ENCODE results near the gene HOXB6.

The HOXB6 gene

GRCh38 chr17:48553826-48554225 lies 51.0 kb downstream of the HOXB6 start:
- no peak overlapping the region for H3K4me3 Mint-ChIP-seq
- H3K27me3 Mint-ChIP-seq = no peaks in the 10 kb centered on the region
- no peak overlapping the region for H3K27ac Mint-ChIP-seq (ENCODE audit: low read depth)
- peaks cover 8% of the 10 kb centered on the region for H3K36me3 Mint-ChIP-seq (ENCODE audit: insufficient read depth)
- H3K9me3 Mint-ChIP-seq = no peaks in the 10 kb centered on the region
- DNase-seq (ENCODE audit: low spot score in 2 of 2) (no peak), ATAC-seq (replicated peaks; ENCODE audit: extremely low read depth, poor library complexity, severe bottlenecking) (no peak)
- H3K4me1 Mint-ChIP-seq = peaks cover 8% of the 10 kb centered on the region

GRCh38 chr17:48553190-48553547 lies 51.6 kb downstream of the HOXB6 start:
- no peak for ATAC-seq (replicated peaks; ENCODE audit: extremely low read depth, poor library complexity, severe bottlenecking)
- Mint-ChIP-seq H3K4me1 (peaks cover 8% of the 10 kb centered on the region), H3K27me3 (no peaks in the 10 kb centered on the region), H3K27ac (ENCODE audit: low read depth) (no peak overlapping the region), H3K4me3 (no peak overlapping the region), H3K36me3 (ENCODE audit: insufficient read depth) (peaks cover 8% of the 10 kb centered on the region), H3K9me3 (no peaks in the 10 kb centered on the region)
- DNase-seq (ENCODE audit: low spot score in 2 of 2) = no peak

GRCh38 chr17:48552466-48553189 lies 52.2 kb downstream of the HOXB6 start:
- no peaks in the 10 kb centered on the region for H3K9me3 Mint-ChIP-seq
- no peak overlapping the region for H3K27ac Mint-ChIP-seq (ENCODE audit: low read depth)
- H3K36me3 Mint-ChIP-seq (ENCODE audit: insufficient read depth) = peaks cover 6% of the 10 kb centered on the region
- ATAC-seq (replicated peaks; ENCODE audit: extremely low read depth, poor library complexity, severe bottlenecking) (no peak), DNase-seq (ENCODE audit: low spot score in 2 of 2) (no peak)
- H3K27me3 Mint-ChIP-seq = no peaks in the 10 kb centered on the region
- no peak overlapping the region for H3K4me3 Mint-ChIP-seq
- H3K4me1 Mint-ChIP-seq = peaks cover 8% of the 10 kb centered on the region

- DNase-seq (ENCODE audit: low spot score in 2 of 2) (no peak), ATAC-seq (replicated peaks; ENCODE audit: extremely low read depth, poor library complexity, severe bottlenecking) (no peak)
- no peak overlapping the region for H3K27ac Mint-ChIP-seq (ENCODE audit: low read depth)
- peaks cover 6% of the 10 kb centered on the region for H3K36me3 Mint-ChIP-seq (ENCODE audit: insufficient read depth)
- peaks cover 8% of the 10 kb centered on the region for H3K4me1 Mint-ChIP-seq
- H3K9me3 Mint-ChIP-seq = no peaks in the 10 kb centered on the region
- H3K4me3 Mint-ChIP-seq = no peak overlapping the region
- H3K27me3 Mint-ChIP-seq = no peaks in the 10 kb centered on the region
Observed at GRCh38 chr17:48551596-48552465, 53.0 kb downstream of the HOXB6 start.

GRCh38 chr17:48551214-48551555 lies 53.6 kb downstream of the HOXB6 start:
- no peak for ATAC-seq (replicated peaks; ENCODE audit: extremely low read depth, poor library complexity, severe bottlenecking)
- Mint-ChIP-seq H3K36me3 (ENCODE audit: insufficient read depth) (peaks cover 8% of the 10 kb centered on the region), H3K27ac (ENCODE audit: low read depth) (no peak overlapping the region), H3K9me3 (no peaks in the 10 kb centered on the region), H3K27me3 (peaks cover 4% of the 10 kb centered on the region), H3K4me1 (peaks cover 8% of the 10 kb centered on the region), H3K4me3 (no peak overlapping the region)
- no peak for DNase-seq (ENCODE audit: low spot score in 2 of 2)

- Mint-ChIP-seq H3K27ac (ENCODE audit: low read depth) (no peak overlapping the region), H3K27me3 (peaks cover 9% of the 10 kb centered on the region), H3K9me3 (no peaks in the 10 kb centered on the region), H3K4me3 (no peak overlapping the region), H3K36me3 (ENCODE audit: insufficient read depth) (peaks cover 8% of the 10 kb centered on the region), H3K4me1 (peaks cover 8% of the 10 kb centered on the region)
- no peak for ATAC-seq (replicated peaks; ENCODE audit: extremely low read depth, poor library complexity, severe bottlenecking)
- DNase-seq (ENCODE audit: low spot score in 2 of 2) = no peak
Observed at GRCh38 chr17:48550502-48551213, 54.1 kb downstream of the HOXB6 start.

GRCh38 chr17:48549914-48550501 lies 54.8 kb downstream of the HOXB6 start:
- H3K36me3 Mint-ChIP-seq (ENCODE audit: insufficient read depth) = peaks cover 6% of the 10 kb centered on the region
- H3K4me3 Mint-ChIP-seq = no peak overlapping the region
- H3K27ac Mint-ChIP-seq (ENCODE audit: low read depth) = no peak overlapping the region
- no peak for DNase-seq (ENCODE audit: low spot score in 2 of 2)
- peaks cover 3% of the 10 kb centered on the region for H3K4me1 Mint-ChIP-seq
- no peaks in the 10 kb centered on the region for H3K9me3 Mint-ChIP-seq
- no peak for ATAC-seq (replicated peaks; ENCODE audit: extremely low read depth, poor library complexity, severe bottlenecking)
- peaks cover 10% of the 10 kb centered on the region for H3K27me3 Mint-ChIP-seq

GRCh38 chr17:48549281-48549630 lies 55.5 kb downstream of the HOXB6 start:
- peaks cover 13% of the 10 kb centered on the region for H3K27me3 Mint-ChIP-seq
- no peak for ATAC-seq (replicated peaks; ENCODE audit: extremely low read depth, poor library complexity, severe bottlenecking)
- H3K9me3 Mint-ChIP-seq = no peaks in the 10 kb centered on the region

GRCh38 chr17:48548523-48549280 lies 56.1 kb downstream of the HOXB6 start:
- H3K9me3 Mint-ChIP-seq = no peaks in the 10 kb centered on the region
- no peak for ATAC-seq (replicated peaks; ENCODE audit: extremely low read depth, poor library complexity, severe bottlenecking)
- peaks cover 19% of the 10 kb centered on the region for H3K27me3 Mint-ChIP-seq
- H3K27ac Mint-ChIP-seq (ENCODE audit: low read depth) = peak overlapping the region; percentile 22
- no peak for DNase-seq (ENCODE audit: low spot score in 2 of 2)
- peaks cover 6% of the 10 kb centered on the region for H3K36me3 Mint-ChIP-seq (ENCODE audit: insufficient read depth)
- H3K4me1 Mint-ChIP-seq = peaks cover 9% of the 10 kb centered on the region
- H3K4me3 Mint-ChIP-seq = no peak overlapping the region

More at GRCh38 chr17:48549281-48549630, 55.5 kb downstream of the HOXB6 start:
- peaks cover 3% of the 10 kb centered on the region for H3K36me3 Mint-ChIP-seq (ENCODE audit: insufficient read depth)
- no peak for DNase-seq (ENCODE audit: low spot score in 2 of 2)
- H3K27ac Mint-ChIP-seq (ENCODE audit: low read depth) = peak overlapping the region; percentile 22
- no peak overlapping the region for H3K4me3 Mint-ChIP-seq
- peaks cover 4% of the 10 kb centered on the region for H3K4me1 Mint-ChIP-seq

GRCh38 chr17:48547808-48548522 lies 56.8 kb downstream of the HOXB6 start:
- DNase-seq (ENCODE audit: low spot score in 2 of 2) (no peak), ATAC-seq (replicated peaks; ENCODE audit: extremely low read depth, poor library complexity, severe bottlenecking) (no peak)
- H3K4me1 Mint-ChIP-seq = peaks cover 10% of the 10 kb centered on the region
- H3K36me3 Mint-ChIP-seq (ENCODE audit: insufficient read depth) = peaks cover 8% of the 10 kb centered on the region
- no peak overlapping the region for H3K4me3 Mint-ChIP-seq
- no peak overlapping the region for H3K27ac Mint-ChIP-seq (ENCODE audit: low read depth)
- H3K9me3 Mint-ChIP-seq = no peaks in the 10 kb centered on the region
- peaks cover 24% of the 10 kb centered on the region for H3K27me3 Mint-ChIP-seq

GRCh38 chr17:48546924-48547807 lies 57.6 kb downstream of the HOXB6 start:
- no peak for ATAC-seq (replicated peaks; ENCODE audit: extremely low read depth, poor library complexity, severe bottlenecking)
- peaks cover 18% of the 10 kb centered on the region for H3K4me1 Mint-ChIP-seq
- H3K27ac Mint-ChIP-seq (ENCODE audit: low read depth) = no peak overlapping the region
- peaks cover 32% of the 10 kb centered on the region for H3K27me3 Mint-ChIP-seq
- H3K36me3 Mint-ChIP-seq (ENCODE audit: insufficient read depth) = peaks cover 10% of the 10 kb centered on the region
- H3K9me3 Mint-ChIP-seq = no peaks in the 10 kb centered on the region
- H3K4me3 Mint-ChIP-seq = no peak overlapping the region
- DNase-seq (ENCODE audit: low spot score in 2 of 2) = no peak

Data from central memory CD8-positive, alpha-beta T cell (primary cell).